NCI-H82 treated with DMSO at 0.1 percent for 48 hours (cell line): ENCODE data around the gene GGNBP2.
A peak's percentile ranks its signal among the peaks of the same experiment; 100 is the strongest.
"Not testable (repeated sequence)": the region's sequence is repeated elsewhere in the genome, so short reads cannot be mapped to it uniquely, and the experiment has no call there.

Experiments used
- DNase-seq: peaks from one replicate; lab custom pipeline; 2025; ENCODE audit not compliant: unreplicated experiment; lab: John Stamatoyannopoulos, UW

Gene GGNBP2

GRCh38 chr17:36600465-36600864 is 55.7 kb downstream of the GGNBP2 start:
- no peak for DNase-seq

GRCh38 chr17:36600936-36601302 is 56.2 kb downstream of the GGNBP2 start:
- no peak for DNase-seq

- DNase-seq: peak; percentile 78
Observed at GRCh38 chr17:36601303-36602029, 56.7 kb downstream of the GGNBP2 start, which contains the start of gene MRM1. TSS of gene MRM1 (plus strand) at chr17:36601583. CDS start at chr17:36601811, 228 bp downstream.

GRCh38 chr17:36602030-36602748 is 57.5 kb downstream of the GGNBP2 start:
- DNase-seq: no peak

- DNase-seq: peak; percentile 67
Observed at GRCh38 chr17:36602924-36603384, 58.2 kb downstream of the GGNBP2 start.

- not testable (repeated sequence) for DNase-seq
Observed at GRCh38 chr17:36605028-36605427, 60.3 kb downstream of the GGNBP2 start.

GRCh38 chr17:36608280-36608679 is 63.6 kb downstream of the GGNBP2 start:
- DNase-seq: no peak

- DNase-seq: no peak
Observed at GRCh38 chr17:36608794-36609497, 64.2 kb downstream of the GGNBP2 start.

- DNase-seq: no peak
Observed at GRCh38 chr17:36609498-36609862, 64.8 kb downstream of the GGNBP2 start.

GRCh38 chr17:36610474-36610873 is 65.8 kb downstream of the GGNBP2 start:
- DNase-seq: no peak

GRCh38 chr17:36611345-36612072 is 66.8 kb downstream of the GGNBP2 start:
- DNase-seq: no peak

- DNase-seq: no peak
Observed at GRCh38 chr17:36612323-36612722, 67.6 kb downstream of the GGNBP2 start.

GRCh38 chr17:36613155-36613554 is 68.4 kb downstream of the GGNBP2 start:
- no peak for DNase-seq

GRCh38 chr17:36614081-36614480 is 69.4 kb downstream of the GGNBP2 start:
- DNase-seq: no peak

- DNase-seq: no peak
Observed at GRCh38 chr17:36614933-36615332, 70.2 kb downstream of the GGNBP2 start.

GRCh38 chr17:36616061-36617029 is 71.6 kb downstream of the GGNBP2 start:
- no peak for DNase-seq

GRCh38 chr17:36617773-36618172 is 73.1 kb downstream of the GGNBP2 start:
- no peak for DNase-seq

- DNase-seq: no peak
Observed at GRCh38 chr17:36623281-36623680, 78.6 kb downstream of the GGNBP2 start.

- no peak for DNase-seq
Observed at GRCh38 chr17:36625188-36625587, 80.5 kb downstream of the GGNBP2 start.

- DNase-seq: no peak
Observed at GRCh38 chr17:36627101-36627500, 82.4 kb downstream of the GGNBP2 start.
